Measurements from ENCODE around the gene C21orf91.
"Not testable (repeated sequence)": the region's sequence is repeated elsewhere in the genome, so short reads cannot be mapped to it uniquely, and the experiment has no call there.

Gene C21orf91

GRCh38 chr21:17775431-17776126, 43.6 kb downstream of the C21orf91 start:
- DNase-seq, result no peak

GRCh38 chr21:17775021-17775420, 44.1 kb downstream of the C21orf91 start:
- DNase-seq, result not testable (repeated sequence)

GRCh38 chr21:17769447-17769845, 49.7 kb downstream of the C21orf91 start:
- DNase-seq, result no peak

- no peak for DNase-seq
These were observed 50.2 kb downstream of the C21orf91 start for GRCh38 chr21:17768840-17769446.

- no peak for DNase-seq
These were observed 53.9 kb downstream of the C21orf91 start for GRCh38 chr21:17765207-17765606.

GRCh38 chr21:17763288-17764037, 55.7 kb downstream of the C21orf91 start:
- DNase-seq, result no peak

- DNase-seq, result no peak
These were observed 59.5 kb downstream of the C21orf91 start for GRCh38 chr21:17759511-17760178.

GRCh38 chr21:17758683-17759082, 60.5 kb downstream of the C21orf91 start:
- no peak for DNase-seq

- no peak for DNase-seq
These were observed 61.5 kb downstream of the C21orf91 start for GRCh38 chr21:17757671-17758070.

GRCh38 chr21:17753736-17754135, 65.4 kb downstream of the C21orf91 start:
- DNase-seq, result no peak

GRCh38 chr21:17752171-17752570, 67.0 kb downstream of the C21orf91 start:
- no peak for DNase-seq

- no peak for DNase-seq
These were observed 72.2 kb downstream of the C21orf91 start for GRCh38 chr21:17746920-17747319.

- no peak for DNase-seq
These were observed 74.1 kb downstream of the C21orf91 start for GRCh38 chr21:17745086-17745485.

GRCh38 chr21:17742940-17743592, 76.1 kb downstream of the C21orf91 start:
- DNase-seq, result no peak

GRCh38 chr21:17742181-17742580, 77.0 kb downstream of the C21orf91 start:
- DNase-seq, result no peak

Measured in NCI-H187 treated with DMSO at 0.1 percent for 48 hours (cell line).